HG03342 (cell line): ENCODE data around the gene RELN.

Experiments
- ATAC-seq: cut with Tn5 transposase; IDR thresholded peaks from one replicate; pipeline ENCODE4 v1.9.1; 2021; ENCODE audit warnings: mild to moderate bottlenecking, moderate library complexity; ENCODE audit not compliant: unreplicated experiment

Gene RELN

GRCh38 chr7:103689255-103689654 lies 300.2 kb downstream of the RELN start:
- ATAC-seq, result no peak

- no peak for ATAC-seq
Measured at GRCh38 chr7:103687951-103688350, 301.5 kb downstream of the RELN start.

- no peak for ATAC-seq
Measured at GRCh38 chr7:103687272-103687671, 302.2 kb downstream of the RELN start.

- ATAC-seq, result no peak
Measured at GRCh38 chr7:103686763-103687162, 302.7 kb downstream of the RELN start.

- no peak for ATAC-seq
Measured at GRCh38 chr7:103686064-103686463, 303.4 kb downstream of the RELN start.

GRCh38 chr7:103685646-103686045 lies 303.8 kb downstream of the RELN start:
- no peak for ATAC-seq

- ATAC-seq, result no peak
Measured at GRCh38 chr7:103683348-103683747, 306.1 kb downstream of the RELN start.

GRCh38 chr7:103680161-103681144 lies 309.0 kb downstream of the RELN start:
- ATAC-seq, result no peak

GRCh38 chr7:103679151-103680132 lies 310.0 kb downstream of the RELN start:
- no peak for ATAC-seq

GRCh38 chr7:103668279-103668941 lies 321.0 kb downstream of the RELN start:
- ATAC-seq, result no peak

- ATAC-seq, result no peak
Measured at GRCh38 chr7:103666326-103666725, 323.1 kb downstream of the RELN start.

- ATAC-seq, result no peak
Measured at GRCh38 chr7:103664577-103664976, 324.9 kb downstream of the RELN start.

- no peak for ATAC-seq
Measured at GRCh38 chr7:103660455-103661371, 328.7 kb downstream of the RELN start.

GRCh38 chr7:103658055-103659005 lies 331.1 kb downstream of the RELN start:
- no peak for ATAC-seq

- no peak for ATAC-seq
Measured at GRCh38 chr7:103657474-103657894, 332.0 kb downstream of the RELN start.

GRCh38 chr7:103656221-103656620 lies 333.2 kb downstream of the RELN start:
- ATAC-seq, result no peak

- ATAC-seq, result no peak
Measured at GRCh38 chr7:103651593-103652377, 337.7 kb downstream of the RELN start.

- no peak for ATAC-seq
Measured at GRCh38 chr7:103649052-103649451, 340.4 kb downstream of the RELN start.
